Keratinocyte (primary cell): Measurements from ENCODE around the gene MAP3K4. TPM values are rescaled to one million over a fixed set of nuclear protein-coding genes. Genes with fewer than 3 reads are reported as not detected.

Experiments used
- DNase-seq: peaks from one replicate; pipeline ENCODE4 v3.0.0-alpha.2; 2011; ENCODE audit warnings: low read depth, missing footprints, low spot score
- FAIRE-seq: peaks from 2 replicates; lab custom pipeline; 2011; peaks lifted over from hg19 to GRCh38; lab: Jason Lieb, UNC
- H2AFZ ChIP-seq: 2 replicates; pipeline ENCODE4 v1.6.0; 2012; ENCODE audit warnings: low read length, control low read depth, inconsistent platforms; ENCODE audit not compliant: control insufficient read depth
- H3K27ac ChIP-seq: 2 replicates; pipeline ENCODE4 v1.5.1; 2011; ENCODE audit warnings: low read length; ENCODE audit not compliant: control insufficient read depth, insufficient read depth
- H3K27me3 ChIP-seq: 3 replicates; pipeline ENCODE4 v1.6.0; 2011; ENCODE audit warnings: low read length; ENCODE audit not compliant: control insufficient read depth, insufficient read depth; ENCODE audit errors: extremely low read depth
- H3K36me3 ChIP-seq, 2 experiments: 2 replicates in 1 of 2; 3 replicates in 1 of 2; pipeline ENCODE4 v1.5.1; 2011; ENCODE audit warnings: low read length in 2 of 2, mild to moderate bottlenecking in 1 of 2; ENCODE audit not compliant: control insufficient read depth in 2 of 2, insufficient read depth in 2 of 2; ENCODE audit errors: extremely low read depth in 1 of 2
- H3K4me1 ChIP-seq: 3 replicates; pipeline ENCODE4 v1.5.1; 2011; ENCODE audit warnings: low read length; ENCODE audit not compliant: control insufficient read depth, insufficient read depth; ENCODE audit errors: extremely low read depth
- H3K4me2 ChIP-seq: 3 replicates; pipeline ENCODE4 v1.6.0; 2011; ENCODE audit warnings: low read depth, low read length; ENCODE audit not compliant: control insufficient read depth, insufficient read depth; ENCODE audit errors: extremely low read depth
- H3K4me3 ChIP-seq, 3 experiments: fragments of 200-600 bp in 1 of 3; sonication (generic) in 1 of 3; 2 replicates in 2 of 3; 3 replicates in 1 of 3; pipeline ENCODE4 v1.5.1; 2011 to 2016; ENCODE audit warnings: low read length in 3 of 3, mild to moderate bottlenecking in 3 of 3, control low read depth in 2 of 3, inconsistent platforms in 1 of 3, low read depth in 1 of 3, mixed read lengths in 1 of 3, mixed run types in 1 of 3, moderate library complexity in 1 of 3; ENCODE audit not compliant: control insufficient read depth in 2 of 3, insufficient read depth in 2 of 3; ENCODE audit errors: extremely low read depth in 1 of 3
- H3K79me2 ChIP-seq: 2 replicates; pipeline ENCODE4 v1.6.0; 2012; ENCODE audit warnings: low read length; ENCODE audit not compliant: control insufficient read depth, insufficient read depth
- H3K9ac ChIP-seq: 3 replicates; pipeline ENCODE4 v1.6.0; 2011; ENCODE audit warnings: low read length; ENCODE audit not compliant: control insufficient read depth, insufficient read depth; ENCODE audit errors: extremely low read depth
- H3K9me1 ChIP-seq: 3 replicates; pipeline ENCODE4 v1.6.0; 2011; ENCODE audit warnings: low read length; ENCODE audit not compliant: control insufficient read depth, insufficient read depth; ENCODE audit errors: extremely low read depth
- H3K9me3 ChIP-seq: 2 replicates; pipeline ENCODE4 v1.5.1; 2012; ENCODE audit warnings: low read depth, low read length; ENCODE audit not compliant: control insufficient read depth
- H4K20me1 ChIP-seq: 3 replicates; pipeline ENCODE4 v1.6.0; 2011; ENCODE audit warnings: low read length; ENCODE audit not compliant: control insufficient read depth, insufficient read depth; ENCODE audit errors: extremely low read depth
- EZH2 ChIP-seq: IDR thresholded peaks from one replicate; pipeline ENCODE4 v1.6.1; 2012; ENCODE audit warnings: inconsistent platforms, mild to moderate bottlenecking, low read length, moderate library complexity
- dilution Hi-C: fragments of 300-500 bp; cut with MboI; formaldehyde crosslinking; loops from one replicate; pipeline ENCODE4 v1.7.0; 2020; ENCODE audit warnings: low sequenced_read_pairs; ENCODE audit not compliant: extremely low pct_ligation_motif_present
- polyA plus RNA-seq, 5 experiments: library from polyadenylated mRNA; depleted of rRNA in 3 of 5; stranded (reverse) in 3 of 5; stranded (forward) in 1 of 5; unstranded in 1 of 5; fragments of >200 nt; gene quantifications; 1 replicate in 1 of 5; 2 replicates in 3 of 5; 3 replicates in 1 of 5; pipeline versions ENCODE4 v1.2.1 to v1.2.3, GENCODE V29; 2011 to 2012; ENCODE audit warnings: missing spikeins in 2 of 5, low read depth in 1 of 5, low replicate concordance in 1 of 5
- TF ChIP-seq, protein P1 (sequence below), 3 experiments: IDR thresholded peaks in 1 of 3; conservative IDR thresholded peaks in 1 of 3; optimal IDR thresholded peaks in 1 of 3; 2 replicates in 2 of 3; 3 replicates in 1 of 3; pipeline versions ENCODE3 to v1.5.1; 2011; ENCODE audit warnings: low read length in 3 of 3, mild to moderate bottlenecking in 3 of 3, moderate library complexity in 2 of 3, control low read depth in 1 of 3, inconsistent platforms in 1 of 3; ENCODE audit not compliant: insufficient read depth in 2 of 3; ENCODE audit errors: extremely low read depth in 1 of 3

The MAP3K4 gene
- polyA plus RNA-seq, 1 donor (not counting 4 experiments of a cell fraction or from before 2014, with no cell fraction given) = 12.8 TPM

DNA sequence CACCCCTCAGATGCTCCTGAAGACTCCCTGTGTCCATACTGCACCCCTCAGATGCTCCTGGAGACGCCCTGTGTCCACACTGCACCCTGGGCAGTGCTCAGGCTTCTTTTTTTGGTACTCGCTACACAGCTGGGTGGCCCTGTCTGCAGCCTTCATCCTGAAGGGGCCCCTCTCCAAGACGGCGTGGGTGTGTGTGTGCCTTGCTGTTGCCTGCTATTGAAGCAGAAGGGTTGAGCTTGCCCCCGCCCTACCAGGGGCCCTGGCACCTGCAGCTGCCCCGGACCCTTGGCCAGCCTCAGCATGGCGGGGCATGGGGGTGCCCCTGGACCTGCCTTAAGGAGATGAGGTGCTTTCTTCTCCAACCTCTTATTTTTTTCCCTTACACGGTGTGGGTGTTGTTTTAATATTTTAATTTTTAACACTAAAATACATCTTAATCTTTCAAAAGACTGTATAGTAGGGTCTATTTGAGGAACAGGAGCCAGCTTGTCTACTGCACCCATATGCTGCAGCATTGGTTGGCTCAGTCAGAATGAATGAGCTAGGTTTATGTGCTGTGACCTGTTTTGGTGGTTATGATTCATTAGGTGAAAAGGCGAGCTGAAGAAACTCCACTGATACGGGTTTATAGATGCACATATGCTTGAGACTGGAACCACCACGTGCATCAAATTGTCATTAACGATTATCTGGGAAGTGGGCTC, 146.4 kb downstream of the MAP3K4 start:
- TF ChIP-seq, protein P1, sequence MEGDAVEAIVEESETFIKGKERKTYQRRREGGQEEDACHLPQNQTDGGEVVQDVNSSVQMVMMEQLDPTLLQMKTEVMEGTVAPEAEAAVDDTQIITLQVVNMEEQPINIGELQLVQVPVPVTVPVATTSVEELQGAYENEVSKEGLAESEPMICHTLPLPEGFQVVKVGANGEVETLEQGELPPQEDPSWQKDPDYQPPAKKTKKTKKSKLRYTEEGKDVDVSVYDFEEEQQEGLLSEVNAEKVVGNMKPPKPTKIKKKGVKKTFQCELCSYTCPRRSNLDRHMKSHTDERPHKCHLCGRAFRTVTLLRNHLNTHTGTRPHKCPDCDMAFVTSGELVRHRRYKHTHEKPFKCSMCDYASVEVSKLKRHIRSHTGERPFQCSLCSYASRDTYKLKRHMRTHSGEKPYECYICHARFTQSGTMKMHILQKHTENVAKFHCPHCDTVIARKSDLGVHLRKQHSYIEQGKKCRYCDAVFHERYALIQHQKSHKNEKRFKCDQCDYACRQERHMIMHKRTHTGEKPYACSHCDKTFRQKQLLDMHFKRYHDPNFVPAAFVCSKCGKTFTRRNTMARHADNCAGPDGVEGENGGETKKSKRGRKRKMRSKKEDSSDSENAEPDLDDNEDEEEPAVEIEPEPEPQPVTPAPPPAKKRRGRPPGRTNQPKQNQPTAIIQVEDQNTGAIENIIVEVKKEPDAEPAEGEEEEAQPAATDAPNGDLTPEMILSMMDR (optimal IDR thresholded peaks at IDR 0.05 in 1 of 3, IDR thresholded peaks at IDR 0.05 in 1 of 3, conservative IDR thresholded peaks at IDR 0.05 in 1 of 3; ENCODE audit: extremely low read depth in 1 of 3, insufficient read depth in 2 of 3, low read length in 3 of 3) = no peak
- TF ChIP-seq EZH2 = no peak
- peak; percentile 97 for FAIRE-seq
- Histone ChIP-seq H3K4me3 (no peak overlapping the region), H3K9ac (no peak overlapping the region), H3K27ac (no peak overlapping the region), H3K4me1 (peaks cover 13% of the 10 kb centered on the region), H4K20me1 (no peaks in the 10 kb centered on the region), H3K9me1 (no peaks in the 10 kb centered on the region), H3K79me2 (no peaks in the 10 kb centered on the region), H3K4me2 (peak overlapping the region; percentile 49), H3K9me3 (peaks cover 2% of the 10 kb centered on the region), H3K27me3 (no peaks in the 10 kb centered on the region), H3K36me3 (peaks cover 0 to 4% of the 10 kb centered on the region in 2 experiments), H2AFZ (no peak overlapping the region)
- dilution Hi-C loops = no loop called here
- DNase-seq = peak; percentile 73

DNA sequence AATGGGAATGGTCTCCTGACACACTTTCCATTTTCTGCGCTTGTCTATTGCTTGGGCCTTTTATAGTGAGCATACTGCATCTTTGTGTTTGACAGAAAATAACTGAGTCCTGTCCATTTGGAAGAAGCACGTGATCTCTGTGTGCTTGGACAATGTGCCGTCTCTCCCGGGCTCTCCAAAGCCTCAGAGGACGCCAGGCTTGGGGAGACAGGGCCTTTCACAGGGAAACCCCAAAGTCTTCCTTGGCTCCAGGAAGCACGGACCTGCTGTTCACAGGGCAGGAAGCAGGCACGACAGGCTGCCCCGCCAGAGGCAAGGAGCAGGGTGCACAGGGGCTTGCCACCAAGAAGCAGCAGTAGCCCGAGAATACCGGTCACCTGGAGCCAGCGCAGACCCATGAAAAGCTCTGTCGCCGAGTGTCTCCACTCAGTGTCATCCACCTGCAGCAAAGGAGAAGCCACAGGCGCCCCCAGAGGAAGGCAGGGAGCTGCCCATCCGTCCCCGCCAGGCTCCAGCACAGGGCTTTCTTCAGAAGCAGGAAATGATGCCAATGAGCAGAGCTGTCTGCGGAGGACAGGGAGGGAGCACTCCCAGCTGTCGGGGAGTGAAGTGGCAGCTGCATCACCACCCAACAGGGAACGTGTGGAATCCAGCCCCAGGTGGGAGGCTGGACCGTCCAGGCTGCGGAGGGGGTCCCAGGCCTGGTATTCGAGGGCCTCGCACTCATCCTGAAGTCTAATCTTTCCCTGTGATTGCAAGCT, 147.2 kb downstream of the MAP3K4 start:
- H2AFZ ChIP-seq = no peak overlapping the region
- no peak overlapping the region for H3K9ac ChIP-seq

More for the DNA sequence above, 147.2 kb downstream of the MAP3K4 start:
- dilution Hi-C loops = no loop called here
- no peaks in the 10 kb centered on the region for H3K27me3 ChIP-seq
- peaks cover 2% of the 10 kb centered on the region for H3K9me3 ChIP-seq
- DNase-seq (no peak), FAIRE-seq (no peak)
- H4K20me1 ChIP-seq = no peaks in the 10 kb centered on the region
- no peak overlapping the region for H3K27ac ChIP-seq
- peaks cover 13% of the 10 kb centered on the region for H3K4me1 ChIP-seq
- H3K79me2 ChIP-seq = no peaks in the 10 kb centered on the region
- no peak overlapping the region for H3K4me2 ChIP-seq
- no peak overlapping the region for H3K4me3 ChIP-seq
- no peak for TF ChIP-seq EZH2
- TF ChIP-seq, protein P1 (optimal IDR thresholded peaks at IDR 0.05 in 1 of 3, IDR thresholded peaks at IDR 0.05 in 1 of 3, conservative IDR thresholded peaks at IDR 0.05 in 1 of 3; ENCODE audit: extremely low read depth in 1 of 3, insufficient read depth in 2 of 3, low read length in 3 of 3) = no peak
- H3K36me3 ChIP-seq = peaks cover 0 to 4% of the 10 kb centered on the region in 2 experiments
- H3K9me1 ChIP-seq = no peaks in the 10 kb centered on the region
